D341Med (cell line): ENCODE data around the gene C22orf39.
"Not testable (repeated sequence)": the region's sequence is repeated elsewhere in the genome, so short reads cannot be mapped to it uniquely, and the experiment has no call there.

Experiments
- DNase-seq: peaks from one replicate; pipeline ENCODE4 v3.0.0; 2012; ENCODE audit warnings: low spot score

C22orf39 gene

GRCh38 chr22:19454156-19454555 is 6.6 kb upstream of the C22orf39 start:
- no peak for DNase-seq

GRCh38 chr22:19453718-19454117 is 6.2 kb upstream of the C22orf39 start:
- no peak for DNase-seq

- no peak for DNase-seq
These were observed 4.1 kb upstream of the C22orf39 start for GRCh38 chr22:19451570-19451969.

- no peak for DNase-seq
These were observed 3.1 kb upstream of the C22orf39 start for GRCh38 chr22:19450363-19451175.

GRCh38 chr22:19449422-19449767 is 1.9 kb upstream of the C22orf39 start:
- no peak for DNase-seq

GRCh38 chr22:19448739-19449421 is 1.4 kb upstream of the C22orf39 start:
- DNase-seq, result peak; percentile 47

GRCh38 chr22:19448076-19448607 is 631 bp upstream of the C22orf39 start:
- DNase-seq, result peak; percentile 86

GRCh38 chr22:19446603-19447329 is 745 bp downstream of the C22orf39 start:
- no peak for DNase-seq

- DNase-seq, result not testable (repeated sequence)
These were observed 2.1 kb downstream of the C22orf39 start for GRCh38 chr22:19445279-19445982.

GRCh38 chr22:19443544-19444211 is 3.8 kb downstream of the C22orf39 start:
- DNase-seq, result no peak

GRCh38 chr22:19442166-19442565 is 5.3 kb downstream of the C22orf39 start:
- DNase-seq, result no peak

GRCh38 chr22:19440411-19441195 is 6.9 kb downstream of the C22orf39 start:
- DNase-seq, result no peak

GRCh38 chr22:19438298-19438697 is 9.2 kb downstream of the C22orf39 start:
- DNase-seq, result no peak

GRCh38 chr22:19436444-19437161 is 10.9 kb downstream of the C22orf39 start:
- DNase-seq, result not testable (repeated sequence)

- no peak for DNase-seq
These were observed 12.5 kb downstream of the C22orf39 start for GRCh38 chr22:19434829-19435580.

- no peak for DNase-seq
These were observed 13.1 kb downstream of the C22orf39 start for GRCh38 chr22:19434401-19434800.

GRCh38 chr22:19432133-19432851 is 15.2 kb downstream of the C22orf39 start, which contains the start of gene MRPL40:
Gene MRPL40 (plus strand): TSS chr22:19432545. CDS start chr22:19432555, 10 bp downstream.
- DNase-seq, result peak; percentile 96

GRCh38 chr22:19431649-19432132 is 15.8 kb downstream of the C22orf39 start, which contains the start of gene HIRA:
Gene HIRA (minus strand): TSS chr22:19431733. CDS start chr22:19431476, 257 bp downstream.
- peak; percentile 89 for DNase-seq
